ENCODE measurements around the gene S100A11.
"Not testable (repeated sequence)": the region's sequence is repeated elsewhere in the genome, so short reads cannot be mapped to it uniquely, and the experiment has no call there.

The S100A11 gene

GRCh38 chr1:152036267-152037216 is at the start of gene S100A11:
Gene S100A11 (minus strand): TSS chr1:152037004. CDS start chr1:152036915, 89 bp downstream.
- DNase-seq (ENCODE audit: low read depth in 4 of 4, low spot score in 1 of 4): peak; percentile 52 to 82 (median 64)

- DNase-seq (ENCODE audit: low read depth in 4 of 4, low spot score in 1 of 4): no peak
Measured at GRCh38 chr1:152084853-152085252, 48.0 kb upstream of the S100A11 start.

- not testable (repeated sequence) for DNase-seq (ENCODE audit: low read depth in 4 of 4, low spot score in 1 of 4)
Measured at GRCh38 chr1:152081026-152081425, 44.2 kb upstream of the S100A11 start.

GRCh38 chr1:152080494-152080893 is 43.7 kb upstream of the S100A11 start:
- not testable (repeated sequence) for DNase-seq (ENCODE audit: low read depth in 4 of 4, low spot score in 1 of 4)

GRCh38 chr1:152078831-152079441 is 42.1 kb upstream of the S100A11 start:
- DNase-seq (ENCODE audit: low read depth in 4 of 4, low spot score in 1 of 4): no peak

GRCh38 chr1:152072311-152072710 is 35.5 kb upstream of the S100A11 start:
- DNase-seq (ENCODE audit: low read depth in 4 of 4, low spot score in 1 of 4): no peak

GRCh38 chr1:152071123-152071522 is 34.3 kb upstream of the S100A11 start:
- no peak for DNase-seq (ENCODE audit: low read depth in 4 of 4, low spot score in 1 of 4)

GRCh38 chr1:152067929-152068328 is 31.1 kb upstream of the S100A11 start:
- DNase-seq (ENCODE audit: low read depth in 4 of 4, low spot score in 1 of 4): no peak

- DNase-seq (ENCODE audit: low read depth in 4 of 4, low spot score in 1 of 4): no peak
Measured at GRCh38 chr1:152067150-152067549, 30.3 kb upstream of the S100A11 start.

- DNase-seq (ENCODE audit: low read depth in 4 of 4, low spot score in 1 of 4): no peak
Measured at GRCh38 chr1:152061952-152062351, 25.1 kb upstream of the S100A11 start.

GRCh38 chr1:152053375-152053774 is 16.6 kb upstream of the S100A11 start:
- DNase-seq (ENCODE audit: low read depth in 4 of 4, low spot score in 1 of 4): no peak

- peak; percentile 69 to 82 (median 78) for DNase-seq (ENCODE audit: low read depth in 4 of 4, low spot score in 1 of 4)
Measured at GRCh38 chr1:152052606-152053005, 15.8 kb upstream of the S100A11 start.

GRCh38 chr1:152050886-152051675 is 14.3 kb upstream of the S100A11 start:
- no peak for DNase-seq (ENCODE audit: low read depth in 4 of 4, low spot score in 1 of 4)

- no peak for DNase-seq (ENCODE audit: low read depth in 4 of 4, low spot score in 1 of 4)
Measured at GRCh38 chr1:152049291-152050083, 12.7 kb upstream of the S100A11 start.

- peak in 1 of 4 experiments; percentile 25 for DNase-seq (ENCODE audit: low read depth in 4 of 4, low spot score in 1 of 4)
Measured at GRCh38 chr1:152048416-152049009, 11.7 kb upstream of the S100A11 start.

- peak; percentile 54 to 85 (median 70) for DNase-seq (ENCODE audit: low read depth in 4 of 4, low spot score in 1 of 4)
Measured at GRCh38 chr1:152047730-152048415, 11.1 kb upstream of the S100A11 start.

- no peak for DNase-seq (ENCODE audit: low read depth in 4 of 4, low spot score in 1 of 4)
Measured at GRCh38 chr1:152047413-152047729, 10.6 kb upstream of the S100A11 start.

GRCh38 chr1:152044386-152044785 is 7.6 kb upstream of the S100A11 start:
- DNase-seq (ENCODE audit: low read depth in 4 of 4, low spot score in 1 of 4): no peak

GRCh38 chr1:152043870-152044269 is 7.1 kb upstream of the S100A11 start:
- no peak for DNase-seq (ENCODE audit: low read depth in 4 of 4, low spot score in 1 of 4)

- DNase-seq (ENCODE audit: low read depth in 4 of 4, low spot score in 1 of 4): no peak
Measured at GRCh38 chr1:152042030-152042429, 5.2 kb upstream of the S100A11 start.
